ENCODE measurements around the gene KCNG1. TPM values are rescaled to one million over a fixed set of nuclear protein-coding genes. Genes with fewer than 3 reads are reported as not detected.
"Not testable (repeated sequence)": the region's sequence is repeated elsewhere in the genome, so short reads cannot be mapped to it uniquely, and the experiment has no call there.

KCNG1 gene
- total RNA-seq, 1 donor from 2014 or later: 0.30 TPM

GRCh38 chr20:50981714-50982048 is 41.2 kb downstream of the KCNG1 start:
- intact Hi-C loops (cut with micrococcal nuclease): loop anchor here (5.0 kb wide), 1 partner anchor 331 kb away; no protein-coding TSS in a partner anchor
- Histone ChIP-seq H3K27me3 (ENCODE audit: low read depth) (peaks cover 95% of the 10 kb centered on the region), H3K36me3 (no peaks in the 10 kb centered on the region), H3K9me3 (replicated peaks) (no peaks in the 10 kb centered on the region), H3K27ac (replicated peaks) (no peak overlapping the region), H3K4me3 (no peak overlapping the region), H3K4me1 (peaks cover 6% of the 10 kb centered on the region)
- TF ChIP-seq CTCF (IDR thresholded peaks at IDR 0.05; ENCODE audit: borderline replicate concordance): no peak
- DNase-seq: no peak

DNA sequence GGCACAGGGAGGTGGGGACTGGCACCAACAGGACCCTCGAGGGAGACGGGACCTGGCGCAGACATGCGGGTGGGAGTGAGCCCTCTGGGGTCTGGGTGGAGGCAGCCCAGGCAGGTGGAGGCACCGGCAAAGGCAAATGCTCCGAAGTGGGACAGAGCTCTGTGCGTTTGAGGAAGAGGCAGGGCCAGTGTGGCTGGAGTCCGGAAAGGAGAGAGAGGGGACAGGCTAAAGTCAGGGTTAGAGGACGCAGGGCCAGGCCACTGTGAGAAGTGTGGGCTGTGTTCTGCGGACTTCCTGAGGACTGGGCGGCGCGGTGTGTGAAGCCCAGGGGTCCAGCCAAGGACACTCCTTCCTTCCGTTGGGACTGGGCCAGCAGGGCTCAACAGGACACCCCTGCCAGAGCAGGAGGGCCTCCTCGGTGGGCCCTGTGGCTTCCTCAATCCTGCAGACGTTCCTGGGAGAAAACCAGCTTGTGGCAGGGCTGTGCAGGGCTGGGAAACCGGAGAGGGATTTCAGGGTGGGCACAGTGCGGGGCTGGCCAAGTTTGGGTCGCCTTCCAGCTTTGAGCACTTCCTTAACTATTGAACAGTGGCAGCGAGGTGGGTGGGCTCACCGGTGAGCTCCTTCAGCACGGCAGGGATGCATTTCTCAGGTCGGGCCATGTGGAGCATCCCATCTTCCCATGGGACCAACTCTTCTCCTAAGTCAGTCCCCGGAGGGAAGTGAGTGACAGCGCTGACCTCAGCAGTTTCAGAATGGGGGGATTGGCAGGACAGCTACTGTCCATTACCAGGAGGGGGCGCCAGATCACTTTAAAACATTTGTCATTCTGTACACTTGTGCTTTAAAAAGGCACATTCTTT is 41.8 kb downstream of the KCNG1 start:
- TF ChIP-seq CTCF (IDR thresholded peaks at IDR 0.05; ENCODE audit: borderline replicate concordance): peak; percentile 86
- H3K27ac ChIP-seq (replicated peaks): no peak overlapping the region
- intact Hi-C loops (cut with micrococcal nuclease): loop anchor here (5.0 kb wide), 1 partner anchor 331 kb away; no protein-coding TSS in a partner anchor
- DNase-seq: no peak
- H3K27me3 ChIP-seq (ENCODE audit: low read depth): peaks cover 93% of the 10 kb centered on the region
- peak overlapping the region; percentile 30 for H3K4me3 ChIP-seq
- no peaks in the 10 kb centered on the region for H3K9me3 ChIP-seq (replicated peaks)
- no peaks in the 10 kb centered on the region for H3K36me3 ChIP-seq
- peaks cover 6% of the 10 kb centered on the region for H3K4me1 ChIP-seq

GRCh38 chr20:50980071-50980681 is 42.7 kb downstream of the KCNG1 start:
- H3K27me3 ChIP-seq (ENCODE audit: low read depth): peaks cover 89% of the 10 kb centered on the region
- DNase-seq: no peak
- intact Hi-C loops (cut with micrococcal nuclease): loop anchor here (5.0 kb wide), 1 partner anchor 332 kb away; no protein-coding TSS in a partner anchor

GRCh38 chr20:50978533-50978932 is 44.4 kb downstream of the KCNG1 start:
- H3K9me3 ChIP-seq (replicated peaks); H3K4me1 ChIP-seq; H3K27ac ChIP-seq (replicated peaks); H3K4me3 ChIP-seq; DNase-seq; intact Hi-C loops (cut with micrococcal nuclease); H3K36me3 ChIP-seq: not testable (repeated sequence)
- peaks cover 73% of the 10 kb centered on the region for H3K27me3 ChIP-seq (ENCODE audit: low read depth)

More at GRCh38 chr20:50980071-50980681, 42.7 kb downstream of the KCNG1 start:
- no peak for TF ChIP-seq CTCF (IDR thresholded peaks at IDR 0.05; ENCODE audit: borderline replicate concordance)
- peaks cover 6% of the 10 kb centered on the region for H3K4me1 ChIP-seq
- H3K27ac ChIP-seq (replicated peaks): no peak overlapping the region
- no peaks in the 10 kb centered on the region for H3K36me3 ChIP-seq
- H3K4me3 ChIP-seq: no peak overlapping the region
- H3K9me3 ChIP-seq (replicated peaks): no peaks in the 10 kb centered on the region

DNA sequence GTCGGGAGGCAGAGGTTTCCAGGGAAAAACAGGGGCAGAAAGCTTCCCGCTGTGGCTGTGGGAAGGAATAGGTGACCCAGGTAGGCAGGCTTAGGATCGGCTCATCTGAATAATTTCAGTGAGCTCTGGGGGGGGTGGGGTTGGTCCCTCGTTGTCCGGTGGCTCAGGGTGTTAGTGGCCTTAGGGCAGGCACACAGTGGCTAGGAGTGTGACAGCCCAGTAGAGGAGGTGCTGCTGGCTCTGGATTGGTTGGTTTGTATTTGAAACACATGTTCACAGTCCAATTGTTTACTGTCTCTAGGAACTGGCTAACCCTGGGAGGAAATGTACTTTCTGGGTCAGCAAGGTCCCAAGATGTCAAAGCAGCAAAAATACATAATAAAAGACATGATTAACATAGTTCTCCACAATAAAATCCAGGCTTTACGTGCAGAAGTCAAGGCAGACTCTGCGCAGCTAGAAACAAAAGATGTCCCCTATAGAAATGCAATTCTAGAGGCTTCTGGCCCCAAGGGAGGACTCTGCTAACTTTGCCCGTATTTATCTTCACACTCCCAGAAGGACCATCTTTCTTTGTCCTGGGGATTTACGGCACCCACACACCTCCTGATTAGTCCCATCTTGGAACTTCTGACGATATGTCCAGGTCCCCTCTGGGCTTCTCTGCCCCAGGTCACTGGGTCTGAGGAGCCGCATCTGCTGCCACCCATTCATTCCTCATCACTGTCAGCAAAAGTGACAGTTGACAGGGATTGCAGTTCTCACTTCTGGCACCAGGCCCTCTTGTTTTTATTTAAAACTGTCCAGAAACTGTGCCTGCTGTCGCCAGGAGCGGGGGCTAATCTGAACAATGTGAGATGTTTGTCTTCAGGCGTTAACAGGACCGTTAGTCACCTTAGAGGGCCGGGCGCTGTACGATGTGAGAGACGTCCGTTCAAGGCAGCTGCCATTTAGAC is 45.6 kb downstream of the KCNG1 start:
- Histone ChIP-seq H3K4me1 (peaks cover 6% of the 10 kb centered on the region), H3K36me3 (no peaks in the 10 kb centered on the region), H3K27ac (replicated peaks) (no peak overlapping the region), H3K9me3 (replicated peaks) (no peaks in the 10 kb centered on the region), H3K4me3 (no peak overlapping the region), H3K27me3 (ENCODE audit: low read depth) (peaks cover 64% of the 10 kb centered on the region)
- intact Hi-C loops (cut with micrococcal nuclease): no loop called here
- no peak for TF ChIP-seq CTCF (IDR thresholded peaks at IDR 0.05; ENCODE audit: borderline replicate concordance)
- no peak for DNase-seq
